ENCODE data around the gene ARAP2.

ARAP2 gene

DNA sequence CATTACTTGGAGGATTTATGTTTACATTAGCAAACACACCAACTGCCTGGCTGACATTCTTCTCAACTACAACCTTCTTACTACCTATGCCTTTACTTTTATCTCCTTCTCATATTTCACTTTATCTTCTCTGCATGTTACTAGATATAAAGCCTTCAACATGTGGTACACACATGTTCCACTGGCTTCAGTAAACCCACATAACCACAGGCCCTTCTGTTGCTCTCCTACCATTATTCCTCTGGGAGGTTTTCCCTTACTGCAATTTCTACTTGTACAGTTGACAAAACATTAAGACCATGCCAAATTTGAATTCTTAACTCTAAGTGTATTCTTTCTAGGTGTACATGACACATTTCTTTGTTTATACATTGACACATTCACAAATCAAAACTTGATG lies 133.1 kb downstream of the ARAP2 start:
- DNase-seq (ENCODE audit: low spot score) = no peak

DNA sequence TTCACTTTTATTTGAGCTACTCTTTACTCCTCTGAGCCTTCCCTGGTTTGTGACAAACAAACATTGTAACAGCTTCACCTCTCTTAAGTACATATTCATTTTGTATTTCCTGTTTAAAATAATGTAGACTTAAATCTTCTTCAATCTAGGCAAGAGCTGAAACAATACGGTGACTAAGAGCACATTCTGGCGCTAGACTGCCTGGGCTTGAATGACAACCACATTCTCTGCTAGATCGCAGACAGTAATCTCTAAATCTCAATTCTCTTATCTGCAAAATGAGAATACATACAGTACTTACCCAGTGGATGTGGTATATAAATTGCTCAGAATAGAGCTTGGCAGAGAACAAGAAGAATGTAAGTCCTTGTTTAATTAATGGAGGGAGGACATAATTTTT lies 144.8 kb downstream of the ARAP2 start:
- no peak for DNase-seq (ENCODE audit: low spot score)

DNA sequence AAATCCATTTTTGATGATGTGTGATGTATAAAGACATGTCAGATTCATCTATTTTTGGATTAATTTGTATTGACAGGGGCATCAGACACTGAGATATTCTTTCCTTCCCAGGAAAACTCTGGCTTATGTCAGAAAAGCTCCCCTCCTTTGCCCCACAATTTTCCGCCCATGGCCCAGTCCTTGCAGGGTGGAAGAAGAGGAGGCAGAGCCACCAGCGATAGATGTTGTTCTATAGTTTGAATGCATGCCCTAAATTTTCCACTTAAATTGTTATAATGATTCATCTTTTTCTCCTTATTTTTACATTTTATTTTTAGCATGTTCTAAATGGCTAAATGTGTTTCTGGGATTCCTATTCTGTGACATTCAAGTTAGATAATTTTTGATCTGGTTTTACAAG lies 149.3 kb downstream of the ARAP2 start:
- no peak for DNase-seq (ENCODE audit: low spot score)

DNA sequence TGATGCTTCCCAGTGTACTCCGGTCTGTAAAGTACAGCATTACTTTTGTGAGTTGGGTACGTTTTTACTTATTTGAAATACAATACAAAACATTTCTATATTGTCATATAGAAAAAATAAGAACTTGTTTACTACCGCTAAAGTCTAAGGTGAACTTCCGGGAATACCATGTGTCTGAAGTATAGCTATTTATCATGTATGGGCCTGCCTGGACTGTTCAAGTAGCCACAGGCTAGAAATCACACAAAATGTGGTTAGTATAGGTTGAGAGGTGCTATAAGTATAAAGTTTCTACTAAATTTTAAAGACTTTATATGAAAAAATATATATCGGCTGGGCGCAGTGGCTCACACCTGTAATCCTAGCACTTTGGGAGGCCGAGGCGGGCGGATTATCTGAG lies 152.3 kb downstream of the ARAP2 start:
- no peak for DNase-seq (ENCODE audit: low spot score)

DNA sequence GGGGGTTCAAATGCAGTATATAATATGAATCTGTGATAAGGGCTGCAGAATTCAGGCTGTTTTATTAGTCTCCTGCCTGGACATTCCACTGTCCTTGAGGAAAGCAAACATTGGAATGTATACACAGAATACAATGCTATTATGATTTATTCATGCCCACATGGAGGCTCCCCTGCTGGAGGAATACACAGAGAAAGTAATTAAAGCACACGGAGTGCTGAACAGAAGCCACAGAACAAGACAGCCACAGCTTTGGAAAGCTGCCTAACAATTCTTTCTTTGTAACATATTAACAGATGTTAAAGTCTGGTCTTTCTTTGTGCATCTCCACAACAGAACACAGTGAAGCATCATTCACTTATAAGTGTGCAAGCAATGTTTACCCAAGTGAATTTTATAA lies 155.8 kb downstream of the ARAP2 start:
- no peak for DNase-seq (ENCODE audit: low spot score)

DNA sequence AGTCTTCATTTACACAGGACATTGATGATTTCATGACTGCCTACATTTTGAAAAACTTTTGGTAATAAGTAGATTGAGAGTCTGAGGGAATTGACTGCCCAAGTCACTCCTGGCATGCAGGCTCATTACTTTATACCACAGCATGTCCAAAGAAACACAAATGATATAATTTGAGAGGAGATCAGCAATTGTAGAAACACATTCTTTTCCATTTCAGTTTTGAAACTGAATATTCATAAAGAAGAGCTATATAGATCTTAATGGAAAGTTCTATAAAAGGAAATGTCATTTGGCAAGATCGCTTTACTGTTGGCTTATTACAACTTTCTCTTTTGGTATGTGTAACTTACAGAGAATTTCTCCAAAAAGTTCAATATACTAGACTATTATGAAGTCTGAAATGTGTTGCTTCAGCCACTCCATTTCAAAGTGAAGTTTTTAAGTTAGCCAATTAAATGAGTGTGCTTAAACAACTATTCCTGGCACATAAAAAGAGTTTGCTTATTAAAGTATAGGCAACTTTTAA lies 158.0 kb downstream of the ARAP2 start:
- no peak for DNase-seq (ENCODE audit: low spot score)

DNA sequence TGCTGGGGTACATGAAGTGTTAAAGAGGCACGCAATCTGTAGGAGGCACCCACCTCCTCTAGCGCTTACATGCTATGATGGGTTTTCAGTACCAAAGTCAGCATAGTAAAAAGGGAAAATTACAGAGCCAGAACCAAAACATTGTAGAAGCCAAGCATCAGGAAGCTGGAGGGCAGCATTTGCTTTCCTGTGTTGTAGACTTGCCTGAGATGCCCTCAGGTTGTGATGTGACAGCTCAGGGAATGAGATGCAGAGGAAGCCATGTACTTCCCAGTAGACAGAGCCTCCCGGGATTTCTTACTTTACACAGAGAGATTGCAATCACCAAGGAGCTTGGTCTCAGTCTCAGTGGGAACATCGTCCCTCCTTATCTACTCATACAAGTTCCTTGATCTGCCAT lies 161.5 kb downstream of the ARAP2 start:
- DNase-seq (ENCODE audit: low spot score) = no peak

DNA sequence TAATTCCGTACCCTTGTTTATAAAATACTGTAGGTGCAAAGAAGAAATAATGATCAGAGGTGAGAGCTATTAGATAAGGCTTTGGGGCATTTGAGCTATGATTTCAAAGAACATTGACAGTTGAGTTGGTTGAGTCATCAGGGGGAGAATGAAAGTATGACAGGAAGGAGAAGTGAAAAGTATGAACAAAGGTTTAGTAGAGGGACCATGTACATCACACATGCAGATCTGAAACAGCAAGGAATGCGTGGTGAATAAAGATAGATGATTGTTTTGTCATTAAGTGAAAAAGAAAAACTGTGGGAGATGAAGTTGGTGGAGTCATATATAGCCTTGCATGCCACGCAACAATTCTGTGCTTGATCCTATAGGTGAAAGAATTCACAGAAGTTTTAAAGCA lies 163.1 kb downstream of the ARAP2 start:
- no peak for DNase-seq (ENCODE audit: low spot score)

DNA sequence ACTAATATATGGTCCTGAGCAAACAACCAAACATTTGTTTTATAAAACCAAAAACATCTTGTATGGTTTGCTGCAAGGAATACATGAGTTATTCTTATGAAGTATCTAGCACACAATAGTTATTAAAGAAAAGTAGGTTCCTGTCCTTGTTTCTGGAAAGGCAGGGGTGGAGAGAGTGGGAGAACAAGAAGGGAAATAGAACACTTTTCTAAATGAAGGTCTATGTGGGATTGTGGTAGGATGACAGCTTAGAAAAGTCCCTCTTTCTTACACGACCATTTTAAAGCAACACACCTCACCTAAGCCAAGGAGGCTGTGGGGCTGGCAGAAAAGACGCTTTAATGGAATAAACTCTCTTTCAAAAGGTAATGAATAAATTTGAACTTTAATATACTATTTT lies 164.6 kb downstream of the ARAP2 start:
- no peak for DNase-seq (ENCODE audit: low spot score)

DNA sequence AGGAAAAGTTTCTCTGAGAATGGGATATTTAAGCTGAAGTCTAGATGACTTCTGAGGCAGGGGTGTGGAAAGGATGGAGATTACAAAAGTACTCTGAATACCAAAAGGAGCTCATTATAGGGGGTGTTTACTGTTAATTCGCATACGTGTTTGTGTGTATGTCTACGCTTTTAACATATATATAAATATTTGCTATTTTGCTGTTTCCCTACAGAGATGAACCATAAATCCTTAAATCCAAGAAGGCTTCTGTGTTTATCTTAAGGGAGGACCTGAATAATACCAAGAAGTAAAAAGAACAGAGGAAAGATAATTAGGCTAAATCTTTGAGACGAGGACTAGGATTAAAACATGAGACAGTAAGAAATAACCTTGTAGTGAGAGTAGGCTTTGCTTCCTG lies 166.0 kb downstream of the ARAP2 start:
- no peak for DNase-seq (ENCODE audit: low spot score)

DNA sequence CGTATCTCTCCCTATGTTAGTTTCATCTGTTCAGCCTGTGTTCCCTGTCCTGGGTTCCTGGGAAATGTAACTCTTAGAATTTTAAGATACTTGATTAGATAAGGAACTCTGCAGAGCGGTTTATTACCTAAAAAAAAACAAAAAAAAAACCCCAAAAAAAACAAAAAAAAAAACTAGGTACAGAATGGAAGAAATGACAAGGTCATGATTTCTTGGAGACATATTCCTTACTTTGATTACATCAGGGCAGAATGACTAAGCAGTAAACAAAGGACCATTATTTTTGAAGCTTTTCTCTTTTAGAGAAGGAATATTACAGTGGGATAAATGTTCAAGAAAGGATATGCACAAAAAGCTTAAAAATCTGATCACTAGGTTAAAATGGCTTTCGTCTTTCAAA lies 171.8 kb downstream of the ARAP2 start:
- DNase-seq (ENCODE audit: low spot score) = no peak

DNA sequence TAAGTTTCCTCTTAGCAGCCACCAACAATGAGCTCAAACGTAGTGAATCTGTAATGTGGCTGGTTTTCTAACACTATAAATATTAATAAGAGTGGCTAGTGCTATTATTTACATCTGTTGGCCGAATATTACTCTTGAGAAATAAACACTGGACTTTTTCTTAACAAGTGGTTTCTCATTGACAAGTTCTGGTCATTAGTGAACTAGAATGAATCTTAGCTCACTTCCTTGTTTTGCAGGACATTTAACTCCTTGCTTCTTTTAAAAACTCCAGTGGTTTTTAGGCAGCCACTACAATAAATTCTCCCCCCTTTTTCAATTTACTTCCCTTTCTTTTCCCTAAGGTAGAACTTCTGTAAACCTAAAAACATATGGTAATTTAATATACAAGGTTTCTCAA lies 177.2 kb downstream of the ARAP2 start:
- no peak for DNase-seq (ENCODE audit: low spot score)

DNA sequence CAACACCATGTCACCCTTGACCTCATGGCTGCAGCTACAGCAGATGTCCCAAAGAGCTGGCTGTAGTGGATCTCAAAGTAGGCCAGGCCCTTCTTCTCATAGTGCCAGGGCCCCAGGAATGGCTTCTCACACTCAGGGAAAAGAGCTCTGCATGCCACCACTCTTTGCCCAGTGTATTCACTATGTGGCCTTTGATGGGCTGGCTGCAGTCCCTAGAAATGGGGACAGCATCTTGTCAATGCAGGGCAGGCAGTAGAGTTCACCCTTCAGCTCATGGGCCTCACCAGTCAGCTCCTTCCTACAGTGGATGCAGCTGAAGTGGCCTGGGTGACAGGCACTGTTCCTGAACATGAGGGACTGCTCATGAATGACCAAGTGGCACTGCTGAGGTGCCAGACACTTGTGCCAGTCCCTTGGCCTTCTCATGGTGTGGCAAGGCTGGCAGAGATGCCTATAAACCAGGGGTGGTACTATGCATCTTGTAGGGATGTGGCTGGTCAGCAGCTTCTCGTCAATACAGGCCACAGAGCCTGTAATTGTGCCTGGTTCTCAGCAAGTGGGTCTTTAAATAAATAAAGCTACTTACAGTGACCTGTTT lies 178.9 kb downstream of the ARAP2 start:
- DNase-seq (ENCODE audit: low spot score) = no peak

DNA sequence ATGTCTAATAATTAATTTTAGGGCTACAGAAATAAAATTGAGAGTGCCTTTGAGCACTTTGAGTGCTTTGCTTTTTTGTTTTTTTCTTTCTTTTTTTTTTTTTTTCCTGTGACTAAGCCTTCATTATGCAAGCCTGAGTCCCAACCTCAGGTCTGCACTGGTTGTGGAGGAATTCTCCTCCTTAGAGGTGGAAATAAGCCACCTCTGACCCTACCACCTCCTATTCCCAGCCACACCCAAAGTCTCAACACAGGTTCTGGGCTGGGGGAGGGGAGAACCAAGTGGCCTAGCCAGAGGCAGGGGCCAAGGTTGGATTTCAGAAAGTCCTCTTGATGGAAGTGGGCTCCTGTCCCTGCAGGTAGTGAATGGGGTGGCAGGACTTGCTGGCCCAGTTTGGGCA lies 180.2 kb downstream of the ARAP2 start:
- DNase-seq (ENCODE audit: low spot score) = no peak

DNA sequence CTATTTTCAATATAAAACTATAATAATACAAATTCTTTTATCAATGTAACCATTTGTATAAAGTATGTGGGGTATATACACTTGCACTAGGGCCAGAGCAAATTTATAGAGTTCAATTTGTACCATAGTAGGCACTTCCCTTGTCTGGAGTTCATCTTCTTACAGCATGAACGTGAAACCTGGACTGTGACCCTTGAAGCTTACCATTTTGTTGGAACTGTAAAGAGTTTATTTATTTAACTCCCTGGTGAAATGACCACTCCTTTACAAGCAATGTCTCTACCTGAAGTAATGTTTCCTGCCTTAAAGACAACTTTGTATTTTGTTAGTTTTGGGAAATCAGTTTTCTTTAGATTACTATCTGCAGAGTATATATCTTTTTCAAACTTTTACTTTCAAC lies 188.2 kb downstream of the ARAP2 start:
- DNase-seq (ENCODE audit: low spot score) = no peak

DNA sequence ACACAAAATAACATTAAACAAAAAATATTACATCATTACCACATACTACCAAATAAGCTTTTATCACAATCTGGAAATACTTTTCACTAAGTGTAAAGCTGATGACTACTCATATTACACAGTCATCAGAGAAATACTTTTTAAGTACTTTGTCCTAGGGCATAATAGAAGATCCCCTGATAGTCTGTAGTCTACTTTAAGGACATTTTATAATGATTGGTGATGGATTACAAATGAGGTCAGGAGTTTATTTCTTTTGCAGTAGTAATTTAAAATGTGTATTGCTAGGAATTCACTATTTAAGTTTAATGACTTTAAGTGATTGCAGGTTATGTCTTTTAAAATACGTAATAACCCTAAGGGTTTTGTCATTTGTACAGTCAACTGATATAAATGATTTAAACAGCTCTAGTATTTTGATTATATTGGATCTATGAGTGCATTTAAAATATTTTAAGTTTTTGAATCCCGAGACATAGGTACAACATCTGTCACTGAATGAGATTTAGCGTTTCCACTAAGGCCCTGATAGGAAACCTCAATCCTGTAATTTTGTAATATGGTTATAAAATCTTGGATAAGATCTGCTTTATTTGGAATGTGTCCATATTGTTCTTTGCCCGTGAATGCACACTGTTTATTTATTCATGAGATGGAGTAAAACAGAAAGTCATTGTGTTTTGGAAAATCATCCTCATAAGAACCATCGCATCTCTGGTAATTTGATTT lies 189.5 kb downstream of the ARAP2 start:
- no peak for DNase-seq (ENCODE audit: low spot score)

DNA sequence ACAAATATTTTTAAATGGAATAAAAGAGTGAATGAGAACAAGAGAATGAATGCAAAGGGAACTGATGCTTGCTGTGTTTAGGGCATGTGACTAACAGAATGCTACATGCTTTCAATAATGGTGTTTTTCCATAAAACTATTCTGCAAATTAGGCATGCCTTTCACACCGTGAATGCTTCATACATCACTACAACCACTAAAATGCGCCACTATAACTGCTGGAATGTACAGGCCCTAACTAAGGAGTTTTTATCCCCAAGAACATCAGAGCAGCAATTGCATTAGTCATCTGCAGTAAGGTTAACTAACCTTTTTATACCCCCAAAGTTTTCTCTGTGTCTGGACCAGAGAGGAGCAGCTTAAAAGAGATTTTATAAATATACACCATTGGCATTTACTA lies 190.4 kb downstream of the ARAP2 start:
- no peak for DNase-seq (ENCODE audit: low spot score)

DNA sequence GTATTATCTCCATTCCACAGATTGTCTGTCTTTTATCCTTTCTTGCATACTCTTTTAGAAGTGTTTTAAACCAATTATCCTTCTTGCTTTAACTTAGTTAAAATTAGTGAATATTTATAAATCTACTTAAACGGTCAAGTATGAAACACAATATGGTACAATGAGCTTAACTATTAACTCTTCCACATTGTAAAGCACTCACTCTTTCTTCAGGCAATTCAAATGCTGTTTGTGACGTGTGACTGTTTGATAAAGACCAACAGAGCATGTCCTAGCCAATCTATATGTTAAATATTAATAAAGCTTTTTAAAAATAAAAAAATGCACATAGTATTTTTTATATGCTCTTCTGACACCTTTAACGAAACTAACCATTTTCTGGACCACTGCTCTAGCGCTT lies 192.7 kb downstream of the ARAP2 start:
- DNase-seq (ENCODE audit: low spot score) = no peak

DNA sequence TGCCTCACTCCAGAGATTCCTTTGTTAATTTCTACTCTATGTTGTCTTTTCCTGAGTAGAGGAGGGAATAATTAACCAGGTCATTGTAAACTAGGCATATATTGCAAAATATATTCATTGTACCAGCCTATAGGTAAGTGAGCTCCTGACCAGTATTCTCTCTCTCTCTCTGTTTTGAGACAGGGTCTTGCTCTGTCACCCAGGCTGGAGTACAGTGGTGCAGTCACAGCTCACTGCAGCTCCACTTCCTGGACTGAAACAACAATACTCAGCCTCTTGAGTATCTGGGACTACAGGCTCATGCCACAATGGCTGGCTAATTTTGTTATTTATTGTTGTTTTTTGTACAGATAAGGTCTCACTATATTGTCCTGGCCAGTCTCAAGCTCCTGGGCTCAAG lies 198.3 kb downstream of the ARAP2 start:
- DNase-seq (ENCODE audit: low spot score) = no peak

DNA sequence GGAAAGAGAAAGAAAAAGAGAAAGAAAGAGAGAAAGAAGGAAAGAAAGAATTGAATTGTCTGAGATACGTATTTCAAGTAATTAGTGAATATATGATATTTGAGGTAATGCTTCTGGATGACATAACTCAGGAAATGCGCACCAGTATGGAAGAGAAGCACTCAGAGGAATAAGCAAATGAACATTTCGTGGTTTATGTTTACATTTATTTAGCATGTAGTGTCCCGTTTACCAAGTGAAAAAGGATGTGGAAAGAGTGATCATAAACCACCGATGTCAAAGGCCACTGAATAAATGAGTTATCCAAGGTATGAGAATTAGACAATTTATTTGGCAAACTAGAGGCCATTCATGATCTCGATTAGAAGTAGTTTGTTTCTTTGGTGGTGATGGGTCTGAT lies 200.4 kb downstream of the ARAP2 start:
- no peak for DNase-seq (ENCODE audit: low spot score)

DNA sequence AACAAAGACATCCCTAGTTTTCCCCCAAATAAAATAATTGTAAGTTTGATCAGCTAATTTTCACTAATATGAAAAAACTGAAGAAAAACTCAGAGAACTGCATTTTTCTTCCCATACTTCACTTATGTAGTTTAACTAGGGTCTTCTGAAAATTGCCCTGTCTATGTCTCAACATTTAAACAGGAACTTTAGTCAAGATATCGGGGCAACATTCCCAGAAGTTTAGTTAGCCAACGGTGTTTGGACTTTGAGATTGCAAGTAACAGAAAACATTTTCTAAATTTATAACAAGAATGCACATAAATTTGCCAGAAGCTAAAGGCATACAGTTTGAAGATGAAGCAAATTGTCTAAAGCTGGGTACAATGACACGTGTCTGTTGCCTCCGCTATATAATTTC lies 201.1 kb downstream of the ARAP2 start:
- no peak for DNase-seq (ENCODE audit: low spot score)

DNA sequence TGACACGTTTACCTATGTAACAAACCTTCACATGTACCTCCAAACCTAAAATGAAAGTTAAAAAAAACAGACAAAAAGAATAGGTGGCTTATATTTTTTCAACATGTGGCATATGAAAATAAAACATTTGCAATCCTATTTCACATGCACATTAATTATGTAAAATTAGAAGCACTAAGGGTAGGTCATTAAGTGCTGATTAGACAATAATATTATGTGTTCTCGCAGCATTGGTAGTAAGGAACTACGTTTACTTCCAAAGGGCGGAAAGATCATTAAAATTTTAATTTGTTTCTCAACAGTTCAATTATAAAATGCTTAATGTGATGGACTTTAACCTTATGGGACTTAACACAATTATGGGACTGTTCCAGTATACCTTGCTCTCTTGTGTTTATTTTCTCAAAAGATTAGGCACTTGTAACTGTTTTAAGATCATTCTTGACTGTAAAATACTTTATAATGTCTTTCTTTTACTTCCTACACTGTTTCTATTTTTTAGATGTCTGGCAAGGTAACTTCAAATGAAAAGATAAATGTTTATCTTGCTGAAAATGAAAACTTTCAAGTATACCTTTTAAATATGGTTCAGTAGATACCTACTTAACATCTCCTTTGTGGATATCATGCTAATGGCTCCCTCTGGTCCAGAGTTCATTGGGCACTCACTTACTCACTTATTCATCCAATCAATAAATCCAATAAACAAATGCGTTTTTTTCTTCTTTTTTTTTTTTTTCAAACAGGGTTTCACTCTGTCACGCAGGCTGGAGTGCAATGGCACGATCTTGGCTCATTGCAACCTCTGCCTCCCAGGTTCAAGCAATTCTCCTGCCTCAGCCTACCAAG lies 202.0 kb downstream of the ARAP2 start:
- no peak for DNase-seq (ENCODE audit: low spot score)

DNA sequence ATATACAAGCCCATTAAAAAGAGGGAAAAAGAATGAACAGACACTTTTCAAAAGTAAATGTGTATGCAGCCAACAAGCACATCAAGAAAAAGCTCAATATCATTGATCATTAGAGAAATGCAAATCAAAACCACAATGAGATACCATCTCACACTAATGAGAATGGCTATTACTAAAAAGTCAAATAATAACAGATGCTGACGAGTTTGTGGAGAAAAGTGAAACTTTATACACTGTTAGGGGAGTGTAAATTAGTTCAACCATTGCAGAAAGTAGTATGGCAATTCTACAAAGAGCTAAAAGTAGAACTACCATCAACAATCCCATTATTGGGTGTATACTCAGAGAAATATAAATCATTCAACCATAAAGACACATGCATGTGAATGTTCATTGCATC lies 203.0 kb downstream of the ARAP2 start:
- DNase-seq (ENCODE audit: low spot score) = no peak
